ENCODE measurements around the gene NABP2. TPM values are rescaled to one million over a fixed set of nuclear protein-coding genes. Genes with fewer than 3 reads are reported as not detected.
"Not testable (repeated sequence)": the region's sequence is repeated elsewhere in the genome, so short reads cannot be mapped to it uniquely, and the experiment has no call there.

Gene NABP2
- total RNA-seq, 6 donors from 2014 or later, result 4.2 to 23.1 (median 17.6) TPM

- no peaks in the 10 kb centered on the region for H3K27me3 ChIP-seq
- H3K36me3 ChIP-seq, result peaks cover 3 to 22% (median 20%) of the 10 kb centered on the region in 4 donors
- WGBS, 2 donors, result 10 to 12% methylated on average over 9 of the region's 9 CpGs
- TF ChIP-seq POLR2AphosphoS5 (IDR thresholded peaks at IDR 0.05), result no peak
- no peak for TF ChIP-seq POLR2A (IDR thresholded peaks at IDR 0.05)
- TF ChIP-seq CTCF (IDR thresholded peaks at IDR 0.05), result no peak
- TF ChIP-seq EP300 (IDR thresholded peaks at IDR 0.05), result no peak
- ATAC-seq (ENCODE audit: low FRiP score in 2 of 2) (no peak), DNase-seq (no peak)
- peak overlapping the region; percentile 80 to 92 (median 86) for H3K27ac ChIP-seq
- H3K4me3 ChIP-seq, result peak overlapping the region; percentile 36 to 93 (median 86)
- no peaks in the 10 kb centered on the region for H3K9me3 ChIP-seq
- peaks cover 21 to 32% (median 32%) of the 10 kb centered on the region in 4 donors for H3K4me1 ChIP-seq
These were observed 34.7 kb downstream of the NABP2 start for GRCh38 chr12:56258820-56259183.

GRCh38 chr12:56260380-56260779 is 36.2 kb downstream of the NABP2 start:
- ATAC-seq (ENCODE audit: low FRiP score in 2 of 2) (no peak), DNase-seq (no peak)
- H3K4me1 ChIP-seq, result peaks cover 21 to 32% (median 30%) of the 10 kb centered on the region in 4 donors
- H3K36me3 ChIP-seq, result peaks cover 0 to 11% (median 7%) of the 10 kb centered on the region in 4 donors
- H3K9me3 ChIP-seq, result no peaks in the 10 kb centered on the region
- H3K27me3 ChIP-seq, result no peaks in the 10 kb centered on the region
- TF ChIP-seq POLR2AphosphoS5 (IDR thresholded peaks at IDR 0.05), result no peak
- TF ChIP-seq CTCF (IDR thresholded peaks at IDR 0.05), result no peak
- no peak for TF ChIP-seq EP300 (IDR thresholded peaks at IDR 0.05)
- TF ChIP-seq POLR2A (IDR thresholded peaks at IDR 0.05), result no peak
- no peak overlapping the region for H3K27ac ChIP-seq
- 90 to 94% methylated on average over 8 of the region's 8 CpGs for WGBS, 2 donors
- no peak overlapping the region for H3K4me3 ChIP-seq

GRCh38 chr12:56260921-56261320 is 36.8 kb downstream of the NABP2 start:
- 91 to 97% methylated on average over 3 of the region's 3 CpGs for WGBS, 2 donors
- ATAC-seq (ENCODE audit: low FRiP score in 2 of 2), result no peak
- Histone ChIP-seq H3K36me3 (peaks cover 0 to 8% (median 2%) of the 10 kb centered on the region in 4 donors), H3K4me1 (peaks cover 21 to 31% (median 27%) of the 10 kb centered on the region in 4 donors), H3K9me3 (no peaks in the 10 kb centered on the region), H3K4me3 (no peak overlapping the region), H3K27ac (no peak overlapping the region), H3K27me3 (no peaks in the 10 kb centered on the region)
- TF ChIP-seq POLR2A (IDR thresholded peaks at IDR 0.05) (no peak), CTCF (IDR thresholded peaks at IDR 0.05) (no peak), POLR2AphosphoS5 (IDR thresholded peaks at IDR 0.05) (no peak), EP300 (IDR thresholded peaks at IDR 0.05) (no peak)
- no peak for DNase-seq

- ATAC-seq (ENCODE audit: low FRiP score in 2 of 2) (peak in 1 of 2 donors; percentile 14), DNase-seq (no peak)
- WGBS, 2 donors, result 82 to 90% methylated on average over 5 of the region's 5 CpGs
- TF ChIP-seq CTCF (IDR thresholded peaks at IDR 0.05) (no peak), POLR2AphosphoS5 (IDR thresholded peaks at IDR 0.05) (no peak), EP300 (IDR thresholded peaks at IDR 0.05) (no peak), POLR2A (IDR thresholded peaks at IDR 0.05) (no peak)
- Histone ChIP-seq H3K4me1 (peaks cover 22 to 30% (median 25%) of the 10 kb centered on the region in 4 donors), H3K4me3 (no peak overlapping the region), H3K9me3 (no peaks in the 10 kb centered on the region), H3K36me3 (peaks cover 0 to under 1% (median 0%) of the 10 kb centered on the region in 4 donors), H3K27me3 (no peaks in the 10 kb centered on the region), H3K27ac (no peak overlapping the region)
These were observed 37.5 kb downstream of the NABP2 start for GRCh38 chr12:56261503-56262232.

- not testable (repeated sequence) for DNase-seq; H3K27me3 ChIP-seq; ATAC-seq (ENCODE audit: low FRiP score in 2 of 2); H3K27ac ChIP-seq; H3K36me3 ChIP-seq; H3K9me3 ChIP-seq; H3K4me3 ChIP-seq
- H3K4me1 ChIP-seq, result peaks cover 19 to 27% (median 22%) of the 10 kb centered on the region in 4 donors
- 91 to 93% methylated on average over 7 of the region's 7 CpGs for WGBS, 2 donors
These were observed 38.8 kb downstream of the NABP2 start for GRCh38 chr12:56262955-56263354.

GRCh38 chr12:56266068-56266692 is 42.0 kb downstream of the NABP2 start:
- not testable (repeated sequence) for H3K27me3 ChIP-seq; H3K9me3 ChIP-seq; DNase-seq; ATAC-seq (ENCODE audit: low FRiP score in 2 of 2)
- 53 to 54% methylated on average over 16 of the region's 16 CpGs for WGBS, 2 donors
- peak overlapping the region; percentile 93 to 96 (median 94) for H3K27ac ChIP-seq
- H3K4me3 ChIP-seq, result peak overlapping the region; percentile 77 to 86 (median 84)
- H3K36me3 ChIP-seq, result peaks cover 0 to 17% (median 4%) of the 10 kb centered on the region in 4 donors
- peaks cover 12 to 23% (median 14%) of the 10 kb centered on the region in 4 donors for H3K4me1 ChIP-seq
